RWPE1 (cell line): ENCODE data around the gene ZNF286A.
"Not testable (repeated sequence)": the region's sequence is repeated elsewhere in the genome, so short reads cannot be mapped to it uniquely, and the experiment has no call there.

ENCODE experiments used
- CTCF ChIA-PET: fragments of 350-600 bp; sonication (Branson Sonifier 250); formaldehyde crosslinking; extraction: SDS; loops from one replicate; lab custom pipeline; 2021; lab: Yijun Ruan, JAX
- POLR2A ChIA-PET: fragments of 400-600 bp; formaldehyde crosslinking; extraction: SDS; loops from one replicate; lab custom pipeline; 2020; ENCODE audit warnings: antibody characterized with exemption; ENCODE audit not compliant: low non-redundant PET; lab: Yijun Ruan, JAX
- DNase-seq: peaks from one replicate; pipeline ENCODE4 v3.0.0; 2012; ENCODE audit warnings: low spot score
- H3K27ac ChIP-seq: fragments of 450-650 bp; 2 replicates; pipeline ENCODE4 v1.5.1; 2017
- TF ChIP-seq, protein P1 (sequence below): fragments of 450-650 bp; conservative IDR thresholded peaks from 2 replicates; pipeline ENCODE4 v1.5.1; 2017; ENCODE audit warnings: low read depth, mild to moderate bottlenecking

ZNF286A gene

DNA sequence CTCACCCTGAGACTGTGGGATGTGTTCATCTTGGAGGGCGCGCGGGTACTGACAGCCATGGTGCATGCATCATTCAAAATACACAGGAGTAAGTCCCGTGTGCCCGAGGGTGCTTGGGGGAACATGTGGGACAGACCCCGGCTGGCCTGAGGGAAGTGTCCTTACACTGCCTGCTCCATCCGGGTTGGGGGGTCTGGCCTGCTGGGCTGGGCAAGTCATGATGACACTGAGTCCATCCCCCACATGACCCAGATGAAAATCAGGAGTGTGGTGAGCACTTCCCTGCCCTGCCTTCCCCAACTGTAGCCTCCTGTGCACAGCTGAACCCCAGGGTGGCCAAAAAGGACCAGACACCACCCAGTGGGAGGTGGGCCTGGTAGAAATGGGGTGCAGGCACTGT lies 43.4 kb downstream of the ZNF286A start:
- DNase-seq: no peak
- no peak overlapping the region for H3K27ac ChIP-seq
- CTCF ChIA-PET: no interaction called here
- TF ChIP-seq, protein P1, sequence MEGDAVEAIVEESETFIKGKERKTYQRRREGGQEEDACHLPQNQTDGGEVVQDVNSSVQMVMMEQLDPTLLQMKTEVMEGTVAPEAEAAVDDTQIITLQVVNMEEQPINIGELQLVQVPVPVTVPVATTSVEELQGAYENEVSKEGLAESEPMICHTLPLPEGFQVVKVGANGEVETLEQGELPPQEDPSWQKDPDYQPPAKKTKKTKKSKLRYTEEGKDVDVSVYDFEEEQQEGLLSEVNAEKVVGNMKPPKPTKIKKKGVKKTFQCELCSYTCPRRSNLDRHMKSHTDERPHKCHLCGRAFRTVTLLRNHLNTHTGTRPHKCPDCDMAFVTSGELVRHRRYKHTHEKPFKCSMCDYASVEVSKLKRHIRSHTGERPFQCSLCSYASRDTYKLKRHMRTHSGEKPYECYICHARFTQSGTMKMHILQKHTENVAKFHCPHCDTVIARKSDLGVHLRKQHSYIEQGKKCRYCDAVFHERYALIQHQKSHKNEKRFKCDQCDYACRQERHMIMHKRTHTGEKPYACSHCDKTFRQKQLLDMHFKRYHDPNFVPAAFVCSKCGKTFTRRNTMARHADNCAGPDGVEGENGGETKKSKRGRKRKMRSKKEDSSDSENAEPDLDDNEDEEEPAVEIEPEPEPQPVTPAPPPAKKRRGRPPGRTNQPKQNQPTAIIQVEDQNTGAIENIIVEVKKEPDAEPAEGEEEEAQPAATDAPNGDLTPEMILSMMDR: no peak
- POLR2A ChIA-PET: no interaction called here

GRCh38 chr17:15744074-15744676 lies 44.6 kb downstream of the ZNF286A start:
- no peak for DNase-seq
- TF ChIP-seq, protein P1: no peak
- H3K27ac ChIP-seq: no peak overlapping the region
- ChIA-PET POLR2A (no interaction called here), CTCF (no interaction called here)

DNA sequence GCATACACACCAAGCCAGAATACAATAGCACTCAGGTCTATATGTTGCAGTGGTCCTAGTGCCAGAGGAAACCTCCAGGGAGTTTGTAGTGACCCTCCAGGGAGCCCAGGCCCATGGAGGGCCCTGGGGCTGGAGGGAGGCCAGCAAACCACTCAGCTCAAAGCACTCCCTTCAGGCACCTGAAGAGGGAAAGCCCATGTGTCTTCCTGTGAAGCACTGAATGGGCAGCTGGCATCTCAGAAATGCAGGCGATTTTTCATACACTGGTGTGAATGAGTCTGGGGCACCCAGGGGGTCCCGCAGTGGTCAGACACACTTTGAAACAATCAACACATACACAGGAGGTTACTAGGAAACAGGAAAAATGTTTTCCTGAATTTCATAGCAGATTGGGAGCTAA lies 45.3 kb downstream of the ZNF286A start:
- no peak for DNase-seq
- ChIA-PET POLR2A (no interaction called here), CTCF (no interaction called here)
- no peak overlapping the region for H3K27ac ChIP-seq
- TF ChIP-seq, protein P1: no peak

- DNase-seq, POLR2A ChIA-PET, H3K27ac ChIP-seq: not testable (repeated sequence)
- CTCF ChIA-PET: interaction anchor here (0.7 kb wide), 1 partner anchor 19 kb away, joined by 3 read pairs; no protein-coding TSS in a partner anchor
Observed at GRCh38 chr17:15749403-15749802, 49.9 kb downstream of the ZNF286A start.

DNA sequence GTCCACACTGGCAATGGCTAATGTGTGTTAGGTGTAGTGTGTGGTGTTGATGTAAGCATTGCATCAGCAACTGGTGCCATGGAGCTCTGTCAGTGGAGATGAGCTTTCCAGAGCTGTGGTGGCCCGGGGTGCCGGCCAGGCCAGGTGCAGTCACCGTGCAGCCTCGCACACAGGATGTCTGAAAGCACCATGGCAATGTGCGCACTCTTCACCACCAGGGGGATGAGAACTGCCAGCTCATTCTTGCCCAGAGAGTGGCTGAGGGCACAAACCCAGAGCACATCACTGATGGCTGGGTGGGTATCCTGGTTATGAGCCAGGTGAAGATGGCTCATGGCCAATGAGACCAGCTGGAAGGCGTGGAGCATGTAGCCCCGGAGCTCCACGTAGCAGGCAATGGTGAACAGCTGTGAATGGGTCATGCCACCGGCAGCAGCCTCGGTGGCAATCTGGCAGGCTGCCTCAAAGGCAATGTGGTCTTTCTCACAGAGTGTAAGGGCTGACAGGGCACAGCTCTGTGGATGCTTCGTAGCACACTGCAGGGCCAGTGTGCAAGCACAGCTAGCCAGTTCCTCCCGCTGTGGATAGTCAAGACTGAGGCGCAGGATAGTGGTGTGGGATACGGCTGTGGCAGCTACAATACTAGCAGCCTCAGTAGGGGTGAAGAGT lies 69.4 kb downstream of the ZNF286A start:
- POLR2A ChIA-PET, H3K27ac ChIP-seq, DNase-seq, CTCF ChIA-PET: not testable (repeated sequence)
